Esophagus mucosa (tissue), 1 donor: ENCODE data around the gene LRRC36. TPM values are rescaled to one million over a fixed set of nuclear protein-coding genes. Genes with fewer than 3 reads are reported as not detected.

Experiments used
- ATAC-seq: fragments of 200-7000 bp; cut with Tn5 transposase; one replicate; pipeline ENCODE4 v1.9.1; 2020
- total RNA-seq: library from RNA; stranded (reverse); gene quantifications from one replicate; pipeline ENCODE4 v1.2.4, GENCODE V29; 2023
- donor health status: DM: yes; HTN: yes; CAD: no.

Gene LRRC36
- total RNA-seq, 1 donor from 2014 or later, result not detected

- ATAC-seq, result no peak
Observed at GRCh38 chr16:67294938-67295361, 31.7 kb upstream of the LRRC36 start.

- no peak for ATAC-seq
Observed at GRCh38 chr16:67296420-67296819, 30.2 kb upstream of the LRRC36 start.

GRCh38 chr16:67298277-67298676 lies 28.3 kb upstream of the LRRC36 start:
- ATAC-seq, result no peak

GRCh38 chr16:67299269-67299668 lies 27.3 kb upstream of the LRRC36 start:
- no peak for ATAC-seq

GRCh38 chr16:67301080-67301782 lies 25.4 kb upstream of the LRRC36 start:
- no peak for ATAC-seq

GRCh38 chr16:67302076-67302475 lies 24.5 kb upstream of the LRRC36 start:
- no peak for ATAC-seq

GRCh38 chr16:67302970-67303369 lies 23.6 kb upstream of the LRRC36 start:
- ATAC-seq, result peak; percentile 48

- ATAC-seq, result no peak
Observed at GRCh38 chr16:67304020-67304419, 22.6 kb upstream of the LRRC36 start.

- no peak for ATAC-seq
Observed at GRCh38 chr16:67305216-67306071, 21.2 kb upstream of the LRRC36 start.

- ATAC-seq, result no peak
Observed at GRCh38 chr16:67310561-67310960, 16.1 kb upstream of the LRRC36 start.

- peak; percentile 97 for ATAC-seq
Observed at GRCh38 chr16:67311607-67312488, 14.8 kb upstream of the LRRC36 start.

GRCh38 chr16:67312719-67313118 lies 13.9 kb upstream of the LRRC36 start:
- no peak for ATAC-seq

- ATAC-seq, result no peak
Observed at GRCh38 chr16:67317853-67318252, 8.8 kb upstream of the LRRC36 start.

- ATAC-seq, result no peak
Observed at GRCh38 chr16:67326115-67326471, 522 bp upstream of the LRRC36 start.

GRCh38 chr16:67327743-67328142 lies 1.1 kb downstream of the LRRC36 start:
- no peak for ATAC-seq

GRCh38 chr16:67329901-67330300 lies 3.3 kb downstream of the LRRC36 start:
- no peak for ATAC-seq

GRCh38 chr16:67333315-67333714 lies 6.7 kb downstream of the LRRC36 start:
- no peak for ATAC-seq

GRCh38 chr16:67336116-67336515 lies 9.5 kb downstream of the LRRC36 start:
- no peak for ATAC-seq

GRCh38 chr16:67336648-67337047 lies 10.0 kb downstream of the LRRC36 start:
- ATAC-seq, result no peak

GRCh38 chr16:67339453-67339852 lies 12.8 kb downstream of the LRRC36 start:
- ATAC-seq, result no peak

GRCh38 chr16:67341250-67341649 lies 14.6 kb downstream of the LRRC36 start:
- no peak for ATAC-seq

GRCh38 chr16:67342616-67343015 lies 16.0 kb downstream of the LRRC36 start:
- no peak for ATAC-seq

- no peak for ATAC-seq
Observed at GRCh38 chr16:67345401-67345800, 18.8 kb downstream of the LRRC36 start.
